ENCODE data around the gene ITPR1. TPM values are rescaled to one million over a fixed set of nuclear protein-coding genes. Genes with fewer than 3 reads are reported as not detected.

The ITPR1 gene
- total RNA-seq, 4 donors from 2014 or later, result 56.1 to 71.2 (median 61.9) TPM

- 63 to 64% methylated on average over 13 of the region's 13 CpGs for WGBS, 2 donors
- H3K9me3 ChIP-seq, result no peaks in the 10 kb centered on the region
- no peaks in the 10 kb centered on the region for H3K27me3 ChIP-seq
- no peak for DNase-seq (ENCODE audit: low spot score in 2 of 2)
- peaks cover 0 to 34% (median 12%) of the 10 kb centered on the region in 4 donors for H3K4me1 ChIP-seq
- H3K36me3 ChIP-seq, result no peaks in the 10 kb centered on the region
- H3K4me3 ChIP-seq, result no peak overlapping the region
- H3K27ac ChIP-seq, result peak overlapping the region; percentile 79 to 85 (median 81)
- TF ChIP-seq POLR2A (IDR thresholded peaks at IDR 0.05) (no peak), EP300 (IDR thresholded peaks at IDR 0.05) (no peak), CTCF (IDR thresholded peaks at IDR 0.05) (no peak)
Measured at GRCh38 chr3:4740397-4741105, 247.4 kb downstream of the ITPR1 start.

GRCh38 chr3:4741106-4741403 is 247.9 kb downstream of the ITPR1 start:
- H3K9me3 ChIP-seq, result no peaks in the 10 kb centered on the region
- no peaks in the 10 kb centered on the region for H3K36me3 ChIP-seq
- H3K4me3 ChIP-seq, result no peak overlapping the region
- no peaks in the 10 kb centered on the region for H3K27me3 ChIP-seq
- peaks cover 0 to 34% (median 12%) of the 10 kb centered on the region in 4 donors for H3K4me1 ChIP-seq
- H3K27ac ChIP-seq, result peak overlapping the region; percentile 79 to 85 (median 81)
- WGBS, 2 donors, result 47 to 54% methylated on average over 3 of the region's 3 CpGs
- DNase-seq (ENCODE audit: low spot score in 2 of 2), result no peak
- TF ChIP-seq POLR2A (IDR thresholded peaks at IDR 0.05), result no peak
- TF ChIP-seq CTCF (IDR thresholded peaks at IDR 0.05), result no peak
- no peak for TF ChIP-seq EP300 (IDR thresholded peaks at IDR 0.05)

GRCh38 chr3:4741404-4742307 is 248.5 kb downstream of the ITPR1 start:
- peak in 1 of 2 donors; percentile 31 for TF ChIP-seq POLR2A (IDR thresholded peaks at IDR 0.05)
- TF ChIP-seq EP300 (IDR thresholded peaks at IDR 0.05), result peak; percentile 32 to 95
- no peak for TF ChIP-seq CTCF (IDR thresholded peaks at IDR 0.05)
- Histone ChIP-seq H3K36me3 (no peaks in the 10 kb centered on the region), H3K9me3 (no peaks in the 10 kb centered on the region), H3K4me3 (no peak overlapping the region), H3K27me3 (no peaks in the 10 kb centered on the region), H3K4me1 (peaks cover 0 to 34% (median 12%) of the 10 kb centered on the region in 4 donors), H3K27ac (peak overlapping the region; percentile 79 to 85 (median 81))
- DNase-seq (ENCODE audit: low spot score in 2 of 2), result peak; percentile 50 to 88
- 35 to 45% methylated on average over 14 of the region's 14 CpGs for WGBS, 2 donors

- no peak for TF ChIP-seq EP300 (IDR thresholded peaks at IDR 0.05)
- no peak for TF ChIP-seq POLR2A (IDR thresholded peaks at IDR 0.05)
- TF ChIP-seq CTCF (IDR thresholded peaks at IDR 0.05), result no peak
- Histone ChIP-seq H3K4me3 (no peak overlapping the region), H3K27ac (peak overlapping the region; percentile 79 to 85 (median 81)), H3K36me3 (no peaks in the 10 kb centered on the region), H3K4me1 (peaks cover 0 to 34% (median 12%) of the 10 kb centered on the region in 4 donors), H3K27me3 (no peaks in the 10 kb centered on the region), H3K9me3 (no peaks in the 10 kb centered on the region)
- no peak for DNase-seq (ENCODE audit: low spot score in 2 of 2)
- 84 to 91% methylated on average over 5 of the region's 5 CpGs for WGBS, 2 donors
Measured at GRCh38 chr3:4742359-4742758, 249.2 kb downstream of the ITPR1 start.

- WGBS, 2 donors, result 94 to 98% methylated on average over 4 of the region's 4 CpGs
- Histone ChIP-seq H3K27ac (peak overlapping the region in 1 of 4 donors; percentile 85), H3K27me3 (no peaks in the 10 kb centered on the region), H3K4me1 (peaks cover 0 to 34% (median 12%) of the 10 kb centered on the region in 4 donors), H3K9me3 (no peaks in the 10 kb centered on the region), H3K36me3 (no peaks in the 10 kb centered on the region), H3K4me3 (no peak overlapping the region)
- no peak for DNase-seq (ENCODE audit: low spot score in 2 of 2)
- TF ChIP-seq CTCF (IDR thresholded peaks at IDR 0.05), result no peak
- no peak for TF ChIP-seq POLR2A (IDR thresholded peaks at IDR 0.05)
- TF ChIP-seq EP300 (IDR thresholded peaks at IDR 0.05), result no peak
Measured at GRCh38 chr3:4743371-4743770, 250.2 kb downstream of the ITPR1 start.
